GM12878 (cell line): Measurements from ENCODE around the gene NUP62. TPM values are rescaled to one million over a fixed set of nuclear protein-coding genes. Genes with fewer than 3 reads are reported as not detected.

Source experiments
- ATAC-seq: fragments of 200-7000 bp; cut with Tn5 transposase; 3 replicates; pipeline ENCODE4 v1.9.1; 2020; ENCODE audit warnings: mild to moderate bottlenecking, moderate library complexity
- BruUV-seq: library from RNA; stranded (reverse); fragments of 400-500 nt; replicated peaks from 2 replicates; lab custom pipeline; 2021; lab: Mats Ljungman, UMichigan
- CTCF ChIA-PET: fragments of 300-600 bp; sonication (Branson Sonifier 250); formaldehyde crosslinking; extraction: SDS; loops from one replicate; lab custom pipeline; 2021; ENCODE audit warnings: inconsistent platforms; lab: Yijun Ruan, JAX
- POLR2A ChIA-PET: fragments of 350-600 bp; formaldehyde crosslinking; extraction: SDS; loops from one replicate; lab custom pipeline; 2021; ENCODE audit warnings: inconsistent platforms; lab: Charles Lee
- RAD21 ChIA-PET: fragments of 300-600 bp; sonication (Branson Sonifier 250); formaldehyde crosslinking; loops from one replicate; lab custom pipeline; 2023; ENCODE audit warnings: antibody characterized with exemption; ENCODE audit not compliant: unreplicated experiment; lab: Charles Lee
- SMC1A ChIA-PET: fragments of 300-600 bp; sonication (Branson Sonifier 250); formaldehyde crosslinking; loops from one replicate; lab custom pipeline; 2023; ENCODE audit not compliant: unreplicated experiment, uncharacterized antibody; lab: Charles Lee
- DNase-seq: peaks from one replicate; pipeline ENCODE4 v3.0.0-alpha.2; 2011; ENCODE audit warnings: low read depth, low spot score
- FAIRE-seq: peaks from 3 replicates; lab custom pipeline; 2011; peaks lifted over from hg19 to GRCh38; lab: Jason Lieb, UNC
- H2AFZ ChIP-seq: 2 replicates; pipeline ENCODE4 v1.6.0; 2011; ENCODE audit warnings: low read depth, low read length, control low read depth; ENCODE audit not compliant: control insufficient read depth
- H3K27ac ChIP-seq: 2 replicates; pipeline ENCODE4 v1.5.1; 2011; ENCODE audit warnings: control low read depth; ENCODE audit not compliant: control insufficient read depth, insufficient read depth
- H3K27me3 ChIP-seq, 2 experiments: replicated peaks in 1 of 2; 2 replicates each; pipeline versions ENCODE4 v1.6.0 to v1.6.1; 2011; ENCODE audit warnings: low read length in 1 of 2; ENCODE audit not compliant: control insufficient read depth in 2 of 2, insufficient read depth in 2 of 2
- H3K36me3 ChIP-seq, 2 experiments: 2 replicates each; pipeline ENCODE4 v1.5.1; 2011; ENCODE audit warnings: low read length in 1 of 2; ENCODE audit not compliant: control insufficient read depth in 2 of 2, insufficient read depth in 2 of 2
- H3K4me1 ChIP-seq: 2 replicates; pipeline ENCODE4 v1.6.1; 2011; ENCODE audit warnings: mild to moderate bottlenecking, low read length, moderate library complexity, mixed read lengths; ENCODE audit not compliant: control insufficient read depth, insufficient read depth
- H3K4me2 ChIP-seq: 2 replicates; pipeline ENCODE4 v1.6.0; 2011; ENCODE audit warnings: control low read depth; ENCODE audit not compliant: control insufficient read depth, insufficient read depth
- H3K4me3 ChIP-seq: fragments of 200-600 bp; sonication (generic); 2 replicates; pipeline ENCODE4 v1.5.1; 2016
- H3K79me2 ChIP-seq: 2 replicates; pipeline ENCODE4 v1.6.0; 2011; ENCODE audit warnings: low read length; ENCODE audit not compliant: control insufficient read depth, insufficient read depth
- H3K9ac ChIP-seq: 2 replicates; pipeline ENCODE4 v1.8.0; 2011; ENCODE audit warnings: low read length, control low read depth, mixed read lengths; ENCODE audit not compliant: control insufficient read depth, insufficient read depth
- H3K9me3 ChIP-seq: replicated peaks from 3 replicates; pipeline ENCODE4 v1.5.1; 2011; ENCODE audit warnings: mild to moderate bottlenecking, low read length; ENCODE audit not compliant: control insufficient read depth, insufficient read depth
- H4K20me1 ChIP-seq: 2 replicates; pipeline ENCODE4 v1.6.0; 2011; ENCODE audit not compliant: control insufficient read depth, insufficient read depth
- ASH2L ChIP-seq: fragments of 300-600, 200-600 bp; sonication (generic); IDR thresholded peaks from 2 replicates; pipeline ENCODE4 v1.6.1; 2017; ENCODE audit warnings: low read depth, mild to moderate bottlenecking, borderline replicate concordance
- EZH2 ChIP-seq: IDR thresholded peaks from 2 replicates; pipeline ENCODE4 v1.6.1; 2012; ENCODE audit warnings: low read depth, mild to moderate bottlenecking, control low read depth, inconsistent platforms, low read length, borderline replicate concordance; ENCODE audit not compliant: control insufficient read depth
- FOXK2 ChIP-seq: fragments of 450-650 bp; IDR thresholded peaks from 2 replicates; pipeline ENCODE4 v1.6.1; 2017; ENCODE audit warnings: mild to moderate bottlenecking, moderate library complexity
- FOXM1 ChIP-seq: IDR thresholded peaks from 2 replicates; pipeline ENCODE4 v1.6.1; 2012; ENCODE audit warnings: low read depth, mild to moderate bottlenecking, inconsistent platforms, low read length, moderate library complexity
- HDAC2 ChIP-seq: fragments of 200-600 bp; sonication (generic); IDR thresholded peaks from 2 replicates; pipeline ENCODE4 v1.6.1; 2017
- HDAC6 ChIP-seq: fragments of 200-600 bp; sonication (generic); IDR thresholded peaks from one replicate; pipeline ENCODE4 v1.8.0; 2017; ENCODE audit warnings: antibody characterized with exemption; ENCODE audit not compliant: unreplicated experiment
- MEF2B ChIP-seq: fragments of 450-650 bp; IDR thresholded peaks from 2 replicates; pipeline ENCODE4 v1.6.1; 2018; ENCODE audit warnings: mild to moderate bottlenecking, moderate library complexity; ENCODE audit not compliant: partially characterized antibody, poor library complexity, severe bottlenecking
- POLR2AphosphoS5 ChIP-seq: IDR thresholded peaks from 2 replicates; pipeline ENCODE4 v1.6.1; 2011; ENCODE audit warnings: mild to moderate bottlenecking, low read length, inconsistent platforms
- RAD21 ChIP-seq: IDR thresholded peaks from 2 replicates; pipeline ENCODE4 v1.6.1; 2011; ENCODE audit warnings: mild to moderate bottlenecking, low read depth, low read length, moderate library complexity; ENCODE audit not compliant: insufficient read depth
- RELB ChIP-seq: fragments of 450-650 bp; IDR thresholded peaks from 2 replicates; pipeline ENCODE4 v1.6.1; 2017; ENCODE audit warnings: low read depth, mild to moderate bottlenecking, moderate library complexity
- RFX5 ChIP-seq: IDR thresholded peaks from 2 replicates; pipeline ENCODE4 v1.6.1; 2011; ENCODE audit warnings: low read depth, low read length, improper control_type of control experiment
- STAT1 ChIP-seq: fragments of 450-650 bp; conservative IDR thresholded peaks from 2 replicates; pipeline ENCODE4 v1.6.1; 2014; ENCODE audit warnings: antibody characterized with exemption, mild to moderate bottlenecking
- TCF7 ChIP-seq: IDR thresholded peaks from 2 replicates; pipeline ENCODE4 v1.6.1; 2014; ENCODE audit warnings: antibody characterized with exemption, borderline replicate concordance
- WRNIP1 ChIP-seq: IDR thresholded peaks from 2 replicates; pipeline ENCODE4 v1.6.1; 2011; ENCODE audit warnings: low read depth, low read length, improper control_type of control experiment, borderline replicate concordance
- WGBS: methylation state at CpG from one replicate; pipeline ENCODE4 v1.1.6; 2016; ENCODE audit warnings: low lambda C conversion rate; ENCODE audit not compliant: insufficient replicate concordance, insufficient coverage; ENCODE audit errors: missing lambda C conversion rate; 5-methylcytosine and 5-hydroxymethylcytosine counted together
- in situ Hi-C: fragments of 300-500 bp; cut with MboI; formaldehyde crosslinking; loops from 9 replicates; pipeline ENCODE4 v1.14.3; 2018; ENCODE audit warnings: mixed read lengths
- intact Hi-C: fragments of 100-400 bp; cut with micrococcal nuclease; formaldehyde crosslinking; loops from one replicate; pipeline ENCODE4 v1.14.2; 2022; ENCODE audit not compliant: unreplicated experiment
- polyA plus RNA-seq, 11 experiments: library from polyadenylated mRNA; depleted of rRNA in 4 of 11; unstranded in 6 of 11; stranded (reverse) in 5 of 11; fragments of >200 nt; fragmentation: Nextera tagmentation in 4 of 11; fragmentation: Illumina TruSeq in 1 of 11; extraction: Ambion mirVana in 4 of 11; extraction: Trizol in 1 of 11; gene quantifications; 1 replicate in 1 of 11; 2 replicates in 10 of 11; pipeline versions ENCODE4 v1.2.1 to v1.2.3, GENCODE V29; 2011 to 2016; ENCODE audit warnings: inconsistent platforms in 2 of 11, missing spikeins in 2 of 11, low read depth in 1 of 11
- total RNA-seq, 4 experiments: library from RNA; depleted of rRNA in 3 of 4; stranded (reverse); fragments of >200 nt in 3 of 4; fragmentation: Illumina TruSeq in 1 of 4; extraction: Trizol in 1 of 4; gene quantifications; 2 replicates each; pipeline versions ENCODE4 v1.2.1 to v1.2.3, GENCODE V29; 2013 to 2021
- TF ChIP-seq, protein P1 (sequence below): fragments of 450-650 bp; conservative IDR thresholded peaks from 2 replicates; pipeline ENCODE4 v1.6.1; 2017; ENCODE audit warnings: mild to moderate bottlenecking, moderate library complexity
- TF ChIP-seq, protein P2 (sequence below): fragments of 450-650 bp; IDR thresholded peaks from 2 replicates; pipeline ENCODE4 v1.6.1; 2017; ENCODE audit warnings: mild to moderate bottlenecking, moderate library complexity

Gene NUP62
- total and polyA plus RNA-seq, 10 of the 15 experiments (the other 5 are each of a cell fraction or from before 2014, with no cell fraction given), result 19.5 to 110 (median 66.9) TPM

DNA sequence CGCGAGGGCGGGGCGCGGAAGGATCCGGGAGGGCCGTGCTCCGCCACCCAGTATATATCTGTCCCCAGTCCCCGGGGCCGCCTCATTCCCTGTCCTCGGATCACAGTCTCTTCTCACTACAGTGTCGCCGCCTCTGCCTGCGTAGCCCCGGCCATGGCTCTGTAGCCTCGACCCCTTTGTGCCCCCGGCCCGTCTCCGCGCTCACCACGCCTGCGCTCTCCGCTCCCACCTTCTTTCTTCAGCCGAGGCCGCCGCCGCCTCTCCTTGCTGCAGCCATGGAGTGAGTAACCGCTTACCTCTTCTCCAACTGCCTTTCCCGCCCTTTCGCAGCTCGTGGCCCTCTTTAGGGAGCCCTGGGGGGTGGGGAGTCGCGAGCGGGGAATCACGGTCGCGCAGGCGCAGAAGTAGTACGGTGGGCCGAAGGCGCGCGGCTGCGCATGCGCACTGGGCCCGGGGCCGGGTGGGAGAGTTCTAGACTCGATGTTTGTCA lies at the start of gene NUP62, which contains the start of gene ATF5 (continued):
- TF ChIP-seq WRNIP1 (no peak), POLR2AphosphoS5 (peak; percentile 94)

DNA sequence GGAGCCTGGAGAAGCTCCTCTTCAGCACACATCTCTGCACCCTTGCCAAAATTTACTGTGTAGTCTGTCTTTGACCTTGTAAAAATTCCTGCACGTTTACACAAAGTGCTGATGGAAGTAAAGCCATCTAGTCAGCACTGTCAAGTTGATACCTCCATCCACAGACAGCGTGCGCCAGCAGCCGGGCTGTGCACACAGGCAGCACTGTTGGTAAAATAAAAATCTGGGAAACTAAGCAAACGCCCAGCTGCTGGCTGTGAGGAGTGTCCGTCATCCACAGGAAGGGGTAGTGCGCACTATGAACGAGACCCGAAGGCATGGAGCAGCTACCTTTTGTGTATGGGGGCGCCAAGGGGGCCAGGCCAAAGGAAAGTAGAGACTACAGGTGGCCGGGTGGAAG lies 49.0 kb upstream of the NUP62 start:
- RAD21 ChIA-PET, result interaction anchor here (2.0 kb wide), 1 partner anchor 40 kb away, joined by 4 read pairs; no protein-coding TSS in a partner anchor
- intact Hi-C loops, result no loop called here
- TF ChIP-seq RFX5 (no peak), STAT1 (no peak), FOXM1 (no peak), EZH2 (no peak), RELB (no peak), TCF7 (no peak), MEF2B (no peak), HDAC2 (no peak), RAD21 (no peak), ASH2L (no peak), FOXK2 (no peak), HDAC6 (no peak)
- TF ChIP-seq, protein P1, sequence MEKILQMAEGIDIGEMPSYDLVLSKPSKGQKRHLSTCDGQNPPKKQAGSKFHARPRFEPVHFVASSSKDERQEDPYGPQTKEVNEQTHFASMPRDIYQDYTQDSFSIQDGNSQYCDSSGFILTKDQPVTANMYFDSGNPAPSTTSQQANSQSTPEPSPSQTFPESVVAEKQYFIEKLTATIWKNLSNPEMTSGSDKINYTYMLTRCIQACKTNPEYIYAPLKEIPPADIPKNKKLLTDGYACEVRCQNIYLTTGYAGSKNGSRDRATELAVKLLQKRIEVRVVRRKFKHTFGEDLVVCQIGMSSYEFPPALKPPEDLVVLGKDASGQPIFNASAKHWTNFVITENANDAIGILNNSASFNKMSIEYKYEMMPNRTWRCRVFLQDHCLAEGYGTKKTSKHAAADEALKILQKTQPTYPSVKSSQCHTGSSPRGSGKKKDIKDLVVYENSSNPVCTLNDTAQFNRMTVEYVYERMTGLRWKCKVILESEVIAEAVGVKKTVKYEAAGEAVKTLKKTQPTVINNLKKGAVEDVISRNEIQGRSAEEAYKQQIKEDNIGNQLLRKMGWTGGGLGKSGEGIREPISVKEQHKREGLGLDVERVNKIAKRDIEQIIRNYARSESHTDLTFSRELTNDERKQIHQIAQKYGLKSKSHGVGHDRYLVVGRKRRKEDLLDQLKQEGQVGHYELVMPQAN, result no peak
- TF ChIP-seq, protein P2, sequence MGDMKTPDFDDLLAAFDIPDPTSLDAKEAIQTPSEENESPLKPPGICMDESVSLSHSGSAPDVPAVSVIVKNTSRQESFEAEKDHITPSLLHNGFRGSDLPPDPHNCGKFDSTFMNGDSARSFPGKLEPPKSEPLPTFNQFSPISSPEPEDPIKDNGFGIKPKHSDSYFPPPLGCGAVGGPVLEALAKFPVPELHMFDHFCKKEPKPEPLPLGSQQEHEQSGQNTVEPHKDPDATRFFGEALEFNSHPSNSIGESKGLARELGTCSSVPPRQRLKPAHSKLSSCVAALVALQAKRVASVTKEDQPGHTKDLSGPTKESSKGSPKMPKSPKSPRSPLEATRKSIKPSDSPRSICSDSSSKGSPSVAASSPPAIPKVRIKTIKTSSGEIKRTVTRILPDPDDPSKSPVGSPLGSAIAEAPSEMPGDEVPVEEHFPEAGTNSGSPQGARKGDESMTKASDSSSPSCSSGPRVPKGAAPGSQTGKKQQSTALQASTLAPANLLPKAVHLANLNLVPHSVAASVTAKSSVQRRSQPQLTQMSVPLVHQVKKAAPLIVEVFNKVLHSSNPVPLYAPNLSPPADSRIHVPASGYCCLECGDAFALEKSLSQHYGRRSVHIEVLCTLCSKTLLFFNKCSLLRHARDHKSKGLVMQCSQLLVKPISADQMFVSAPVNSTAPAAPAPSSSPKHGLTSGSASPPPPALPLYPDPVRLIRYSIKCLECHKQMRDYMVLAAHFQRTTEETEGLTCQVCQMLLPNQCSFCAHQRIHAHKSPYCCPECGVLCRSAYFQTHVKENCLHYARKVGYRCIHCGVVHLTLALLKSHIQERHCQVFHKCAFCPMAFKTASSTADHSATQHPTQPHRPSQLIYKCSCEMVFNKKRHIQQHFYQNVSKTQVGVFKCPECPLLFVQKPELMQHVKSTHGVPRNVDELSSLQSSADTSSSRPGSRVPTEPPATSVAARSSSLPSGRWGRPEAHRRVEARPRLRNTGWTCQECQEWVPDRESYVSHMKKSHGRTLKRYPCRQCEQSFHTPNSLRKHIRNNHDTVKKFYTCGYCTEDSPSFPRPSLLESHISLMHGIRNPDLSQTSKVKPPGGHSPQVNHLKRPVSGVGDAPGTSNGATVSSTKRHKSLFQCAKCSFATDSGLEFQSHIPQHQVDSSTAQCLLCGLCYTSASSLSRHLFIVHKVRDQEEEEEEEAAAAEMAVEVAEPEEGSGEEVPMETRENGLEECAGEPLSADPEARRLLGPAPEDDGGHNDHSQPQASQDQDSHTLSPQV, result no peak

More for the DNA sequence above, 49.0 kb upstream of the NUP62 start:
- Histone ChIP-seq H2AFZ (no peak overlapping the region), H3K9me3 (no peaks in the 10 kb centered on the region), H3K9ac (no peak overlapping the region), H3K79me2 (no peaks in the 10 kb centered on the region), H3K27me3 (no peaks in the 10 kb centered on the region), H4K20me1 (0 out of 2 replicates have a peak, but pooled peaks cover 2% of the 10 kb centered on the region), H3K4me1 (no peaks in the 10 kb centered on the region), H3K4me2 (no peak overlapping the region), H3K27ac (no peak overlapping the region), H3K4me3 (no peak overlapping the region), H3K36me3 (no peaks in the 10 kb centered on the region; a peak in 1 of 4 replicates)
- SMC1A ChIA-PET, result no interaction called here
- POLR2A ChIA-PET, result interaction anchor here (1.0 kb wide), 1 partner anchor 21 kb away, joined by 3 read pairs; no protein-coding TSS in a partner anchor
- CTCF ChIA-PET, result no interaction called here
- no TSS peak for BruUV-seq
- ATAC-seq (no peak), DNase-seq (no peak), FAIRE-seq (no peak)
- in situ Hi-C loops, result no loop called here
- WGBS, result 74% methylated on average over 11 of the region's 11 CpGs
